ENCODE measurements around the gene TNFRSF17. TPM values are rescaled to one million over a fixed set of nuclear protein-coding genes. Genes with fewer than 3 reads are reported as not detected.
"Not testable (repeated sequence)": the region's sequence is repeated elsewhere in the genome, so short reads cannot be mapped to it uniquely, and the experiment has no call there.

The TNFRSF17 gene
- total RNA-seq, 1 donor from 2014 or later: 0.55 TPM

DNA sequence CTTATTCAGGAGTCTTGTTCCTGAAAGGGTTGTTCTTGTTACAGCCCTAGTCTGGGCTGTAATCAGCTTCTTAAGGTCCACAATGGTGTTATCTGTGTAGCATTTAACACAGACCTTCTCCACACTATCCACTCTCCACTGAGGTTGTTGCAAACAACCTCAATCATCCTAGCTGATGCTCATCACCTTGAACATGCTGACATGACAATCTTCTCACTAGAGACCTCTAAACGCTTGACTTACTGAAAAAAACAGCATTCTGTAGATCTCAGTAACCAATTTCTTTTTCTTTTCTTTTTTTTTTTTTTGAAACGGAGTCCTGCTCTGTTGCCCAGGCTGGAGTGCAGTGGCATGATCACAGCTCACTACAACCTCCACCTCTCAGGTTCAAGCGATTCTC, 3.6 kb downstream of the TNFRSF17 start:
- no peak for DNase-seq (ENCODE audit: low spot score)
- ATAC-seq: no peak

DNA sequence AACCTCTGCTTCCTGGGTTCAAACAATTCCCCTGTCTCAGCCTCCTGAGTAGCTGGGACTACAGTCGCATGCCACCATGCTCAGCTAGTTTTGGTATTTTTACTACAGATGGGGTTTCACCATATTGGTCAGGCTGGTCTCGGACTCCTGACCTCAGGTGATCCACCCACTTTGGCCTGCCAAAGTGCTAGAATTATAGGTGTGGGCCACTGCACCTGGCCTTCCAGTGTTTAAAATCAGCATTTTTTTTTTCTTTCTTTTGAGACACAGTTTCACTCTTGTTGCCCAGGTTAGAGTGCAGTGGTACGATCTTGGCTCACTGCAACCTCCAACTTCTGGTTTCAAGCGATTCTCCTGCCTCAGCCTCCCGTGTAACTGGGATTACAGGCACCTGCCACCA, 5.3 kb downstream of the TNFRSF17 start:
- not testable (repeated sequence) for ATAC-seq; DNase-seq (ENCODE audit: low spot score)

DNA sequence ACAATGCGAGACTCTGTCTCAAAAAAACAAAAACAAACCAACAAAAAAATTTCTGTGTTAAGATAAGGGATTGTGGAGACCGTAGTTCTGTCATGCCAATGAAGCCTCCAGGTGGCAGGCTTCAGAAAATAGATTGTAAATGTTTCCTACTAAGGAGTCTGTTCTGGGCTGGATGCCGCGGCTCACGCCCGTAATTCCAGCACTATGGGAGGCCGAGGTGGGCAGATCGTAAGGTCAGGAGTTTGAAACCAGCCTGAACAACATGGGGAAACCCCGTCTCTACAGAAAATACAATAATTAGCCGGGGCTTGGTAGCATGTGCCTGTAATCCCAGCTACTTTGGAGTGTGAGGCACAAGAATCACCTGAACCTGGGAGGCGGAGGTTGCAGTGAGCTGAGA, 7.1 kb downstream of the TNFRSF17 start:
- no peak for DNase-seq (ENCODE audit: low spot score)
- ATAC-seq: no peak

DNA sequence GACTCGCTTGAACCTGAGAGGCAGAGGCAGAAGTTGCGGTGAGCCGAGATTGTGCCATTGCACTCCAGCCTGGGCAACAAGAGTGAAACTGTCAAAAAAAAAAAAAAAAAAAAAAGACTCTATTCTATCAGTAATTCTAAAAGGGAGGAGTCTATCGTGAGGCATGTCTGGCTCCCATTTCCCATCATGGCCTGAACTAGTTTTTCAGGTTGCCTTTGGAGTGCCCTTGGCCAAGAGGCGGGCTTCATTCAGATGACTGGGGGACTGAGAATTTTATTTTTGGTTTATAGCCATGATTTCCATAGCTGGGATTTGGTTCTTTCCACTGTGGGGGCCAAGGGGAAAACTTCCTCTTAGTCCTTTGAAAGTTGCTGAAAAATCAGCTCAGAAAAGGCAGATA, 8.1 kb downstream of the TNFRSF17 start:
- no peak for ATAC-seq
- DNase-seq (ENCODE audit: low spot score): no peak

DNA sequence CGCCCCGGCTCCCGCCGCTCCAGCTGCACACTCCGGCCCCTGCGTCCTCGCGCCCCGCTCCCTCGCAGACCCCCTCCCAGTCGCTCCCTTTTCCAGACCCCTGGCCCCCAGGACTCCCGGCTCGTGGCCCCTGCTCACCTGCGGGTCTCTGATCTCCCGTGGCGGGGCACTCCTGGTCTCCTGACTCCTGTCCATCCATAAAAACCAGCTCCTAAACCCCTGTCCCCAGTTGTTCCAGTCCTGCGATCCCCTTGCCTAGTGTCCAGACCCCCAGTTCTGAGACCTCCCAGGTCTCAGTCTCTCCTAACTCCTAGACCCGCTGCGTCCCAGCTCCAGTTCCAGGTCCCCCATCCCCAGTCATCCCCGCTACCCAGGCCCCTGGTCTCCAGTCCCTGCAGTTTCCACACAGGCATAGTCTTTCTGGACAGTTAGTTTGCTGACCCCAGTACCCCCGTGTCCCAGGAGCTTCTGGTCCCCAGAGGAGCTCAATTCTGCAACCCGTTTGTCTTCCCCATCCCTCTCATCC, 11.9 kb downstream of the TNFRSF17 start:
- ATAC-seq (peak; percentile 5), DNase-seq (ENCODE audit: low spot score) (no peak)

DNA sequence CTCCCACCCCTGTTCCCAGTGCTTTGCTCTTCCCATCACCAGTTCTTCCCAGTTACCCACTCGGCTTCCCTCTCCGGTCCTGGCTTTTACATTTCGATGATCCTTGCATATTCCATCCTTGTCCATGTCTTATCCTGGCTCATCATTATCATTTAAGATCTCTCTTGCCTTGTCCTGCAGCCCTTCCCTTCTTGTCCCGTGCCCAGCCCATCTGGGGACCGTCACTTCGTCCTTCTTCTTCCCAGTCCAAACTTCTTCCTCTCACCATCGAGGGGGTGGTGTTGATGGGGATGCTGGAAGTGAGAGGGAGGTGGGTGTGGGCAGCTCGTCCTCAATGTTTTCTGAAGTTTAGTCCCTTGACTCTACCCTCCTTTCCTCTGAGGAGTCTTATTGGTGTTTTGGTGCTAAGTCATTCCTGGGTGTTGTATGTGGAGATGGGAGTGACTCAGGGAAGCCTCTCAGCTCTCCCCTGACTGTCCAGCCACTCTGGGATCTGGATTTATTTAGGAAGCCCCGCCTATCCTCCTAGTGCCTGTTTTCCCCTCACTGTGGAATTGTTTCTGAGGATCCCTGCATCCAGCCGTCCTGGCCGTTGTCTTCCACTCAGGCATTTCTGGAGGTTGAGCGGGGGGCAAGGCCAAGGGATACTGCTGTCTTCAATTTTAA, 12.5 kb downstream of the TNFRSF17 start:
- DNase-seq (ENCODE audit: low spot score): no peak

DNA sequence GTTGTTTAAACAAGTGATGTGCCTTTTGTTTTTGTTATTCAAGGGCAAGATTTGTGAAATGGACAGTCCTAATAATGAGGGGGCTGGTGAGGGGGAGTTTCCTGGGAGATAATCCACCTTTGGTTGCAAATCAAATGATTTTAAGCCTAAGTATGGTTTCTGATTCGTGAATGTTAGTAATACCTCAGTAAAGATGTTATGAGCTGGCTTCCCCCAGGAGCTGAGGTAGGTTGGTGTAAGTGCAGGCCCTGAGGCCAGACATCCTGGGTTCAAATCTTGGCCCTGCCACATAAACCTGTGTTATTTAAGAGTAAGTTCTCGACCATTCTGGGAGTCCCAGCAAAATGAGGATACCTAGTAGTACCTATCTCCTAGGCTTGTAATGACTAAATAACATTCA, 13.1 kb downstream of the TNFRSF17 start:
- DNase-seq (ENCODE audit: low spot score): no peak
- ATAC-seq: no peak

More for the DNA sequence above, 12.5 kb downstream of the TNFRSF17 start:
- ATAC-seq: no peak

DNA sequence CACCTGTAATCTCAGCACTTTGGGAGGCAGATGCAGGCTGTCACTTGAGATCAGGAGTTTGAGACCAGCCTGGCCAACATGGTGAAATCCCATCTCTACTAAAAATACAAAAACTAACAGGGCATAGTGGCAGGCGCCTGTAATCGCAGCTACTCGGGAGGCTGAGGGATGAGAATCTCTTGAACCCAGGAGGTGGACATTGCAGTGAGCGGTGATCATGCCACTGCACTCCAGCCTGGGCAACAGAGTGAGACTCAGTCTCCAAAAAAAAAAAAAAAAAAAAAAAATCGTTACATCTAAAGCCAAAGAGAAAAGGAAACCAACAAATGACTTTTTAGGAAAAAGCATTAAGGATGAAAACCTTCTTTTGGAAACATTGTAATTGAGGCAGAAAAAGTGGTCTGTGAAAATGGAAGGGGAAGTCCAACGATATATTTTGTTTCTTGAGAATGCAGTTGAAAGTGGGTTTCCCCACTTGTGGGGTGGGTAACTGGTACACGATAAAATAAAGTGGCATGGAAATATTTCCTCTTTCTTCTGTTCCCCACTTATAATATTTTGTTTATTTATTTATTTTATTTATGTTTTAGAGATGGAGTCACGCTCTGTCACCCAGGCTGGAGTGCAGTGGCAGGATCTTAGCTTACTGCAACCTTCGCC, 14.1 kb downstream of the TNFRSF17 start:
- ATAC-seq (no peak), DNase-seq (ENCODE audit: low spot score) (no peak)

DNA sequence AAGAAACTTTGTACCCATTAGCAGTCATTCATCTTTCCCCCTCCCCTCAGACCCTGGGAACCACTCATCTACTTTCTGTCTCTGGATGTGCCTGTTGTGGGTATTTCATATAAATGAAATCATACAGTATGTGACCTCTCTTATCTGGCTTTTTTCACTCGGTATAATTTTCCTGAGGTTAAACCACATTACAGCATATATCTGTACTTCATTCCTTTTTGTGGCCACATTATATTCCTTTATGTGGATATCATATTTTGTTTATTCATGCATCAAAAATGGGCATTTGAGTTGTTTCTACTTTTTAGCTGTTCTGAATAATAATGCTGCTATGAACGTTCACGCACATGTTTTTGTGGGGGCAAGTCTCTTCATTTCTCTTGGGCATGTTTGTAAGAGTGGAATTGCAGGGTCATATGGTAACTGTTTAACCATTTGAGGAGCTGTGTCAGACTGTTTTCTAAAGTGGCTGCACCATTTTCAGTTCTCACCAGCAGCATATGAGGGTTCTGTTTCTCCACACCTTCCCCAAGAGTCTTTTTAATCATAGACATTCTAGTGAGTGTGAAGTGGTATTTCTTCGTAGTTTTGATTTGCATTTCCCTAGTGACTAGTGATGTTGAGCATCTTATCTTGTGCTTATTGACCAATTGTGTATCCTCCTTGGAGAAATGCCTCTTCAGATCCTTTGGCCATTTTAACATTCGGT, 15.3 kb downstream of the TNFRSF17 start:
- no peak for ATAC-seq
- no peak for DNase-seq (ENCODE audit: low spot score)

DNA sequence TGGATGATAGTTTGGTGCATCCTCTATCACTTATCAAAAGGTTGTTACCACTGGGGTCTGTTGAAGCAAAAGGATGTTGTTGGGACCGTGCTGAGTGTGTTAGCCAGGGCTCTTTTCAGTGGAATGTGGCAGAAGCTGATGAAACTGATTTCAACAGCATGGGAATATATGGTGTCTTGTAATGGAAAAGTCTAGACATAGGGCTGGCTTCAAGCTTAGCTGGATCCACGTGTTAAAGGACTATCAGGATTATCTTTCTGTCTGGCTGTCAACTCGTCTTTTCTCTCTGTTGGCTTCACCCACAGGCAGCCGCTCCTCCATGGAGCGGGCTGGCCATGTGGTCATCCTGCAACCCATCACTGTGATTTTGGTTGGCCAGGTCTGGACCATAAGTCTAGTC, 20.2 kb downstream of the TNFRSF17 start:
- no peak for DNase-seq (ENCODE audit: low spot score)
- no peak for ATAC-seq

DNA sequence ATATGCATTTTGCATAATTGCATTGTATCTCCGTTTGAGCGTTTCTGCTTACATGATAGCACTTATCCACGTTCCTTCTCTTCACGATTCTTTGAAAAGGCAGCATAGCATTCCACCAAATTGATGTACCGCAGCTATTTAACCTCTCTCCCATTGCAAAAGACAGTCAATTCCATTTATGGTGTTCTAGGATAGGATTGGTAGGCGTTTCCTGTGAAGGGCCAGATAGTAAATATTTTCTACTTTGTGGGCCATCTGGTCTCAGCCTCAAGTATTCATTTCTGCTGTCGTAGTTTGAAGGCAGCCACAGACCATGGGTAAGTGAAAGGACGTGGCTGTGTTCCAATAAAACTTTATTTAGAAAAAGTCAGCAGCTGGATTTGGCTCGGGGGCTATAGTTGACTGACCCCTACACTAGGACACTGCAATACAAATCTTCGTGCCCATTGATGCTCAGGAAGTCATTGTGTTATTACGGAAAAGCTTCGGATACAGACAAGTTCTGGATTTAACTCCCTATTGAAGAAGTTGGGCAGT, 21.6 kb downstream of the TNFRSF17 start:
- ATAC-seq: no peak
- no peak for DNase-seq (ENCODE audit: low spot score)

DNA sequence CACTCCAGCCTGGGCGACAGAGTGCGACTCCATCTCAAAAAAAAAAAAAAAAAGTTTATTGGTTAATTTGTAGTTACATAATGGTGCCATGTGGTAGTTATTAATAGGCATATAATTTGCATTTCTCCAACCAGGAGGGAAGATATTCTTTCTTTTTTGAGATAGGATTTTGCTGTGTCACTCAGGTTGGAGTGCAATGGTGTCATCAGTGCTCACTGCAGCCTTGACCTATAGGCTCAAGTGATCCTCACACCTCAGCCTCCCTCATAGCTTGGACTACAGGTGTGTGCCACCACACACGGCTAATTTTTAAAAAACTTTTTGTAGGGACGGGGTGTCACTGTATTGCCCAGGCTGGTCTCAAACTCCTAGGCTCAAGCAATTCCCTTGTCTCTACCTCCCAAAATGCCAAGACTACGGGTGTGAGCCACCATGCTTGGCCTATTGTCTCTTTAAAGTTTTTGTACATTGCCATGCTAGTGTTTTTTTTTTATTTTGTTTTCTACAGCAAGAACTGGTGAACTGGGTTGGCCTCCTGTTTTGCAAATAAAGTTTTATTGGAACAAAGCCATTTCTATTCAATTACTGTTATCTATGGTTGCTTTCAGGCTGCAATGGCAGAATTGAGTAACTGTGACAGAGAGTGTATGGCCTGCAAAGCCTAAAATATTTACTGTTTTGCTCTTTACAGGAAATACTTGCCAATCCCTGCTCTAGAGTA, 23.4 kb downstream of the TNFRSF17 start:
- ATAC-seq (no peak), DNase-seq (ENCODE audit: low spot score) (no peak)

DNA sequence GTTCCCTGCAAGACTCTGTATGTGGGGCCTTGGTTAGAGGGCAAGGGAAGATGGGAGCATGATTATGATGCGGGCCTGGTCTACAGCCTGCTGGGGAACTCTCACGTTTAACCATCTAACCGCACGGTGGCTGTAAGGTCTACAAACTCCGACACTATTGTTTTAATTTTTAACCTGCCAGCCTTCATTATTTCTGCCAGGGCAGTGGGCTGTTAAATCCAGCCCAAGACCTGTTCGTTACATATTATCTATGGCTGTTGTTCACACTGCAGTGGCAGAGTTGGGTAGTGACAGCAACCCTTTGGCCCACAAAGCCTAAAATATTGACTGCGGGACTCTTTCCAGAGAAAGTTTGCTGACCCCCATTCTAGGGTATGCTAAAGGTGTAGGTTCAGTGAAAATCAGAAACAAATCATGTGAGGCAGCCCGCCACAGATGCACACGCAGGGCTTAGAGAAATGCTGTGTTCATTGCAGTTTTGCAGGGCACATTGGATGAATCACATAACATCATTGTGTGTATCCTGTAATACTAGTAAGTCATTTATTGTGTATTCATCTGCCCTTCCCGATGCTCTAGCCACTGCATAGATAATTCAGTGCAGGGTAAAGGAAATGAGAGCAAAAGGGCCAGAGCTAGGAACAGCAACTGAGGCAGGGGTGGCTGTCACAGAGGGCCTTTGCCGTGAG, 25.8 kb downstream of the TNFRSF17 start:
- no peak for ATAC-seq
- no peak for DNase-seq (ENCODE audit: low spot score)

DNA sequence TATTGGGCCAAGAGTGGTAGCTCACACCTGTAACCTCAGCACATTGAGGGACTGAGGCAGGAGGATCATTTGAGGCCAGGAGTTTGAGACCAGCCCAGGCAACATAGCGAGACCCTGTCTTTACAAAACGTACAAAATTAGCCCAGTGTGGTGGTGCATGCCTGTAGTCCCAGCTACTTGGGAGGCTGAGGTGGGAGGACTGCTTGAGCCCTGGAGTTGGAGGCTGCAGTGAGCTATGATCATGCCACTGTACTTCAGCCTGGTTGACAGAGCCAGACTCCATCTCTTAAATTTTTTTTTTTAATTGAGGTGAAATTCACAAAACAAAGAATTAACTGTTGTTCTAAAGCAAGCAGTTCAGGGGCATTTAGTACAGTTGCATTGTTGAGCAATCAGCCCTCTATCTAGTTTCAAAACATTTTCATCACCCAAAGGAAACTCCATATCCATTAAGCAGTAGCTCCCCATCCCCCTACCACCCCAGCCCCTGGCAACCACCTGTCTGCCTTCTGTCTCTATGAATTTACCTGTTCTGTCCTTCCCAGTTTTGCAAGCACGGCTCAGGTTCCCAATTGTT, 27.1 kb downstream of the TNFRSF17 start:
- DNase-seq (ENCODE audit: low spot score) (no peak), ATAC-seq (no peak)

DNA sequence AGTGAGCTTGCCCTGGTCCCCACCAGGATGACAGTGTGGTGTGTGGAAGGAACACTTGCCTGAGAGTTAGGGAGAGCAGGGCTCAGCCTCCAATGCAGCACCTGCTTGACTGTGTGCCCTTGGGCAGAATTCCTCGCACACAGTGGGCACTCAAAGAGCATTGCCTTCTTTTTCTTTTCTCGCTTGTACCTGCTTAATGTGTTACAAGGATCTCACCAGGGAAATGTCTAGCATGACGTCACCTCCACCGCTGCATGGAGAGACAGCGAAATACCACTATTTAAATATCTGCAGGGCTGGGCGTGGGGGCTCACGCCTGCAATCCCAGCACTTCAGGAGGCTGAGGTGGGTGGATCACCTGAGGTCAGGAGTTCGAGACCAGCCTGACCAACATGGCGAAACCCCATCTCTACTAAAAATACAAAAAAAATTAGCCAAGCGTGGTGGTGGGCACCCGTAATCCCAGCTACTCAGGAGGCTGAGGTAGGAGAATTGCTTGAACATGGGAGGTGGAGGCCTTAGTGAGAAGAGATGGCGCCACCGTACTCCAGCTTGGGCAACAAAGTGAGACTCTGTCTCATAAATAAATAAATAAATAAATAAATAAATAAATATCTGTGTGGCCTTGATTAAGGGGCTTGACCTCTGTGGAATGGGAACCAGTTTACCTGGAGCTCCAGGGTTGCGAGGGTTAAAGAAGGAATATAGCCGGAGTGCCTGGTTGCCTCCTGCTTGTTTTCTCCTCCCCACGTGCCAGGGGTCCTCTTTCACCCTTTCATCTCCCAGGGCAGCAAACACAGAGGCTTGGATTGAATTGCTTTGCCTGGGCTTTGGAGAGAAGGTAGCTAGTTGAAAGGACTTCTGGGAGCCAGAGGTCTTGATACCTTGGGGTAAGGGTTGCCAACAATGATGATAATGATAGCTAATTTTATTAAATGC, 27.8 kb downstream of the TNFRSF17 start:
- ATAC-seq: no peak
- DNase-seq (ENCODE audit: low spot score): no peak

DNA sequence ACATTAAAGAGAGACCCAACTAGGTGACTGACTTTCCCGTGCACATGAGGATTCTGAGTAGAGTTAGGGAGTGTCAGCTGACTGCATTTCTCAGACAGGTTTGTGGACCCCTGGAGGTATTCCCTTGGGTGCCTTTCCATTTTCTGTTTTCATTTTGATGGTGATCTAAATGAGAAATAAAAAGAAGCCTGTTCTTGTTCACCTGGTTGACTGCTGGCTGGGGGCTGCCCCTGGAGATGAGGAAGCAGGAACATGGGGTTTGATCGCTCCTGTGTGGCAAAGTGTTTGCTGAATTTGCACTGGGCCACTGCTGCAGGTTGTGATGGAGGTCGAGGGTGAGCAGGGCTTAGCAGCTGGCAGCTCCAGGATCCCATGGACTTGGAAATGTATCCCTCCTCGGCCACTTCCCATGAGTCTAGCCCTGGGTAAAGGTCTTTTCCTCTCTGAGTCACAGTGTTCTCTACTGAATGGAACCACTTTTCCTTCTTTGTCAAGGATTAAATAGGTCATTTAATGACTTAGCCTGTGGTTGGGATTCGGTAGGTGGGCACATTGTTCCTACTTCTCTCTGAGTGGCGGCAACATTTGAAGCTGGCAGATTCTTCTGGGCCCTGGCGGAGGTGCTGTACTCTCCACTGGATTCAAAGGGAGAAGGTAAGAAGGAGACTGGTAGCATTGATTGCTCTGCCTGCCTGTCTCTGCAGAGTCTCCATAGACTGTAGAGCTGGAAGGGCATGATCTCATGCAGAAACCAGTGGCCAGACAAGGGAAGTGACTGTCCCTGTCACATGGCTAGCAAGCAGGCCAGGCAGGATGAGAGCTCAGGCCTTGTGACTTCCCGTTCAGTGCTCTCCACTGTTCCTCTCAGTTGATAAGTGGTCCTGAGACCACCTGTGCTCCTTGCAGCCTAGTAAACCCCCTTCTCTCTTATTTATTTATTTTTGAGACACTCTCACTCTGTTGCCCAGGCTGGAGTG, 29.4 kb downstream of the TNFRSF17 start:
- DNase-seq (ENCODE audit: low spot score) (no peak), ATAC-seq (peak; percentile 77)

DNA sequence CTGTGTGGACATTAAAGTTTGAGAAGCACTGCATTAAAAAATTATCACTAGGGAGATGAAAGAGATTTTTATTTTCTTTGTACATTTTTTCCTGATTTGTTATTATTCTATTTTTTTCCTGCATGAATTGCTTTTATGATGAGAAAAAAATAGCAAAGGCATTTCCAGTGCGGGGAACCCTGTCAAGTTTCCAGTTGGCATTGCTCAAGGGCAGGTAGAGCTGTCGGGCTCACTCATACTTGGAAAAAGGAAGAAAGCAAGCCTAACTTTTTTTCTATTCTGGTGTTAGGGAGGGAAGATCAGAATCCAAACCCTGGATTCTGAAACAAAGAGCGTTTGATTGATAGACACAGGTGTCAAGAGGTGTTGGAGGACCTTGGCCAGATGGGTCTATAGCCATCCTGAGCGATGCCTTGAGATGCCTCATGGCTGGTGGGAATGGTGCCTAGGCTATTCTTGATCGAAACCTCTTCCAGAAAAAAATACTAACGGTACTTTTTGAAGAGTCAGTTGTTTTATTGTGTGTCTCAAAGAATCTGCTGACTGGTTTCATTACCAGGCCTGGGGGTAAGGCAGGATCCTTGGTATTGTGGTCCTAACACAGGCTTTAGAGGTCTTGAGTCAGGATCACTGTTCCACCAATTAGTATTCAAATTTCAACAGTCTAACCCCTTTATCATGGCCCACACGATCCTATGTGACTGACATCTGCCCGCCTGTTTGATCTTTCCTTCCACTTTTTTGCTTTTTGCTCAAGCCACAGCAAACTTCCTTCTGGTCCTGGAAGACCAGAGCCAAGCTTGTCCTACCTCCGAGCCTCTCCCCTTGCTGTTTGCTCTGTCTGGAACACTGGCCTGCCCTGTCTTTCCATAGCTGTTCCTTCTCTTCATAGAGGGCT, 31.7 kb downstream of the TNFRSF17 start:
- DNase-seq (ENCODE audit: low spot score): no peak
- no peak for ATAC-seq

All from left lobe of liver (tissue), 2 donors.